Left renal cortex interstitium (tissue), 4 donors: ENCODE data around the gene GIT1. TPM values are rescaled to one million over a fixed set of nuclear protein-coding genes. Genes with fewer than 3 reads are reported as not detected.
A peak's percentile ranks its signal among the peaks of the same experiment; 100 is the strongest.
"Not testable (repeated sequence)": the region's sequence is repeated elsewhere in the genome, so short reads cannot be mapped to it uniquely, and the experiment has no call there.

Experiments used
- DNase-seq, 4 donors: peaks; one replicate each; pipeline ENCODE4 v3.0.0-alpha.2; 2013; ENCODE audit warnings: low read depth in 4 of 4, low spot score in 2 of 4, missing footprints in 1 of 4
- polyA plus RNA-seq, 4 donors: library from polyadenylated mRNA; unstranded; fragments of 120-200 nt; gene quantifications; one replicate each; pipeline ENCODE4 v1.2.1, GENCODE V29; 2013; ENCODE audit not compliant: insufficient read length in 4 of 4

The GIT1 gene
- polyA plus RNA-seq, 4 donors, result 41.2 to 55.4 (median 49.9) TPM

DNA sequence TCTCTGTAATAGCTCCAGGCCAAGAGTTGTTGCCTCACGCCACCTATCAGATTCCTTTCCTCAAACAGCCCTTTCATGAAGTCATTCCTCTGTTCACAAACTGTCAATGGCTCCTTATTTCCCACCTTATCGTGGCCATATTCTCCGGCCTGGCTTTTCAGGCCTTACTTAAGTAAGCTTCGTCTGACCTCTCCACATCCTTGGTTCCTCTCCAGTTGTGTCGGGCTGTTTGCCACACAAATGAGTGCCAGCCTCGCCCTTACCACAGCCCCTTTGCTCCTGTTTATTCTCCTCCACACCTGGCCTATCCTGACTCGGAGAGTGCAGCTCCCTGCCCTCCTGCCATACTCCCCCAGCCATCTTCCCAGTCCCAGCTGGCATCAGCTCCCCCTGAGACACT is 18.9 kb downstream of the GIT1 start:
- DNase-seq, result no peak

DNA sequence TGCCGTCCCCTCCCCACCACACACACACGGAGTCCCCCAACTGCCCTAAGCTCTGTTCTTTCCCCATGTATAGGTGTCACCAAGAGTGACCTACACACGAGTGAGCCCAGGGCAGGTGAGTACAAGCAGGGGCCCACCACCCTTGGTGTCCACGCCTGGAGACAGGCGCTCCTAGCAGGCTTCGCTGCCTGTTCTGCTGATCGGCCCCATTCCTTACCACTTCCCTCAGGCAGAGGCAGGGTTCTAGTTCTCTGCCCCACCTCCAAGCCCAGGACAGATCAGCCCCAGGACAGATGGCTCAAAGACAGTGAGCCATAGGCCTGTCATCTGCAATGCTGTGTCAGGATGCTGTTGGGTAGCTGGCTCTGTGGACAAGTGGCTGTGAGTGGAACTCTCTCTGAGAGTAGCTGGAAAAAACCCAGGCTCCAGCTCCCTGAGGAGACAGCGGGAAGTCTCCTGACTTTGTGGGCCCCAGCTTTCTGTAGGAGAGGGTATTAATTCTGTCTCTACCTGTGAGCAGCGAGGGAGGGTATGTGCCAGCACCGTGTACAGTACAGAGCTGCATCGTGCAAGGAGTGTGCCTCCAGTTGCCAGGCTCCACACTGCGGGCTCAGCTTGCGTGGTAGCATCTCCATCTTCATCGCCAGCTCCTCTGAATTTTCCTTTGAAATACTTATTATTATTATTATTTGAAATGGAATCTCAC is 20.1 kb downstream of the GIT1 start:
- no peak for DNase-seq

DNA sequence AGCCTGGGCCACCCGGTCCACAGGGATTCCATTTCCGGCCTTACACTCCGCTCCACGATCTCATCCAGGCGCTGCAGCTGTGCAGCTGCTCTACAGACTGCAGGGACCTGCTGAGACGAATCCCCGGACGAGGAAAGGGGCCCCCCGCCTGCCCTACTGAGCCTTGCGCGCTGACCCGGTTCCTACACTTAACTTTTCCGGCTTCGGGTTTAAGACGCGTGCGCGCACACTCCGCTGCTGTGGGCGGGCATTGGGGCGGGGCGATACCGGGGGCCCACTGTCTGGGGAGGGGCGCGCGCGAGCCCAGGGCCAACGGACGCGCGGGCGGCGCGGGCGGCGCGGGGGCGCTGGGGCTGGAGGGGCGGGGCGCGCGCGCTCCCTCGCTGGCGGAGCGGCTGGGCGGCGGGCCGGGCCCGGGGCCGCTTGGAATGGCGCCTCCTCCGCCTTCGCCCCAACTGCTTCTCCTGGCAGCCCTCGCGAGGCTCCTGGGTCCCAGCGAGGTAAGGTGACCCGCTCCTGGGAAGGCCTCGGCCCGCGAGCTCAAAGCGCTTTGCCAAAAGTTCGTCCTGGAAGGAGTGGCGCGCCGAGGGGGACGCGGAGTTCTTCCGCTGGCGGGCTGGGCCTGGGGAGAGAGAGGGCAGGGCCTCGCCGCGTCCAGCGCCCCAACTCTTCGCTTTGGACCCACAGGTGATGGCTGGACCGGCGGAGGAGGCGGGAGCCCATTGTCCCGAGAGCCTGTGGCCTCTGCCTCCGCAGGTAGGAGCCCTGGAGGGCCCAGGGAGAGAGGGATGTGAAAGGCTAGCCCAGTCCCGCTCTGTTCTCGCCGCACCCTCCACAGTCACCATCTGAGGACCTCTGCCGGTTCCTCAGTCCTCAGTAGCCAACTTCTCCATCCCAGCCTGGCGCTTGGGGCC is 20.9 kb downstream of the GIT1 start, which contains the start of gene TP53I13:
TSS of gene TP53I13 (plus strand) at position 371 of the 914 bp plus-strand sequence. CDS start at position 429, 58 bp downstream.
- DNase-seq, result peak in 1 of 4 donors; percentile 80

DNA sequence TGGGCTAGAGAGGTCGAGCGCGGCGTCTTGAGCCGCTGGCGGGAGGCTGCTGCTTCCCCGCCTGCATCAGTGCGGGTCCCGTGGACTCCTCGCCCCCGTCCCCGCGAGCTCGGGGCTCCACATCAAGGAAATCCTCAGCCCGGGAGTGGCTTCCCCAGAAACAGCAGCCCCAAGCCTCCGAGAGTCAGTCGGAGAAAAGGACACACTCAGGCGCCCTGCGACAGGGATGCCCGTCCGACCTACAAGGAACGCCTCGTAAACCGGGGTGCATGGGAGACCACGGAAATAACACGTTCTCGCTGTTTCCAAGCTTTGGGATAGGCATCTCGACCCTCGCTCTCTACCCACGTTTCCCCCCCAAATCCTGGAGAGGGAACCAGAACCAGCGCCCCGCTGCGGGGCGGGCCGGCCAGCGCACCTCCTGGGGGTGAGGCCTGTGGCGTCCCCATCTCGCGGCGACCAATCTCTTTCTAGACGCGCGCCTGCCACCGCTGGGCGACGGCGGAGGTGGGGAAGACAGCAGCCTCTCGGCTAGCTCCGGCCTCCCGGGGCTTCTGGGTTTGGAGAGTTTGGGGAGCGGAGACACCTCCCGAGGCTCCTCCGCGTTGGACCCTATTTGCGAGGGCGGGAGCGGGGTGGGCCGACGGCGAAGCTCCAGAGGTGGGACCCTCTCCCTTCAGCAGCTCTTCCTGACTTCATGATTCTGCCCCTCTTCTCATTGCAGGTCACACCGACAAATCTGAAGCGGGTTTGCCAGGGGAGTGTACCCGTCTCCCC is 21.7 kb downstream of the GIT1 start:
- DNase-seq, result no peak

DNA sequence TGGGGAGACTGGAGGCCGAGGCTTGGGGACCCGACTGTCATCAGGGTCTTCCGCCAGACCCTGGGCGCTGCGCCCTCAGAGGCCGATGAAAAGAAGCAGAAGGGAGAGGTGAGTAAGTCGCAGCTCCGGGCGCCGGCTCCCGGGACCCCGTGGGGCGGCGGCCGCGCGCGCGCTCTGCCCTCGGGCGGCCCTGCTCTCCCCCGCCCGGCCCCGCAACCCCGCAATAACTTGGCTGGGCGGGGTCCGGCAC is 22.2 kb downstream of the GIT1 start:
- no peak for DNase-seq

DNA sequence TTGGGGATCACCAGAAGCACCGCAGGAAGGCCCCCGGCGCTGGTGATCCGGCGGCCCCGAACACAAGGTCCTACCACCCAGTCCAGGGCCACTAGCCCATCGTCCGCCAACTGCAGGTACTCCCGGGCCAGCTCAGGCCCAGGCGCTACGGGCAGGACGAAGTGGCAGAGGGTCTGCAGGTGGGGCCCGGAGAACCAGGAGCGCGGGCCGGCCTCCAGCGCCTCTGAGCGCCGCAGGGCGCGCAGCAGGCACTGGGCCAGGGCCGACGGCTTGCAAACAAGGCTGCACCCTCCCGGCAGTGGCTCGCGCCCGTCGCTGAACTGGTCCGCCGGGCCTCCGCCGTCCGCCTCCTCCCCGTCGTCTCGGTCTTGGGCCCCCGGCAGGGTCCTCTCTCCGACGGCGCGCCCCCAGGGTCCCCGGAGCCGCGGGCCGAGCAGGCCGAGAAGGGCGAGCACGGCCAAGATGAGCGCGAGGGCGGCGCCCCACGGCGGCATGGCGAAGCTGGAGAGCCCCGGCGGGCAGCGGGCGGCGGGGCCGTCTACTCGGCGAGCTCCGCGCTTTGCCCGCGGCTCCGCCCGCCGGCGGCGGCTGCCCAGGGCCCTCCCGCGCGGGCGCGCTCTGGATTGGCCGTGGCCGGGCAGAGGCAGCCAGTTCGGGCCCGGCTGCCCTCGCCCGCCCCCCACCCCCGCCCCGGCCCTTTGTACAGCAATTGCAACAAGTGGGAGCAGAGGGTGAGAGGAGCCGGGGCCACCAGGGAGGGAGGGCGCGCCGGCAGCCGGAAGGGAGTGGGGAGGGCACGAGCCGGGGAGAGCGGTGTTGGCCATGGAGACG is 22.8 kb downstream of the GIT1 start, which contains the start of gene ABHD15:
TSS of gene ABHD15 (minus strand) at position 565 of the 831 bp plus-strand sequence. CDS start at position 494, 71 bp downstream.
- no peak for DNase-seq

DNA sequence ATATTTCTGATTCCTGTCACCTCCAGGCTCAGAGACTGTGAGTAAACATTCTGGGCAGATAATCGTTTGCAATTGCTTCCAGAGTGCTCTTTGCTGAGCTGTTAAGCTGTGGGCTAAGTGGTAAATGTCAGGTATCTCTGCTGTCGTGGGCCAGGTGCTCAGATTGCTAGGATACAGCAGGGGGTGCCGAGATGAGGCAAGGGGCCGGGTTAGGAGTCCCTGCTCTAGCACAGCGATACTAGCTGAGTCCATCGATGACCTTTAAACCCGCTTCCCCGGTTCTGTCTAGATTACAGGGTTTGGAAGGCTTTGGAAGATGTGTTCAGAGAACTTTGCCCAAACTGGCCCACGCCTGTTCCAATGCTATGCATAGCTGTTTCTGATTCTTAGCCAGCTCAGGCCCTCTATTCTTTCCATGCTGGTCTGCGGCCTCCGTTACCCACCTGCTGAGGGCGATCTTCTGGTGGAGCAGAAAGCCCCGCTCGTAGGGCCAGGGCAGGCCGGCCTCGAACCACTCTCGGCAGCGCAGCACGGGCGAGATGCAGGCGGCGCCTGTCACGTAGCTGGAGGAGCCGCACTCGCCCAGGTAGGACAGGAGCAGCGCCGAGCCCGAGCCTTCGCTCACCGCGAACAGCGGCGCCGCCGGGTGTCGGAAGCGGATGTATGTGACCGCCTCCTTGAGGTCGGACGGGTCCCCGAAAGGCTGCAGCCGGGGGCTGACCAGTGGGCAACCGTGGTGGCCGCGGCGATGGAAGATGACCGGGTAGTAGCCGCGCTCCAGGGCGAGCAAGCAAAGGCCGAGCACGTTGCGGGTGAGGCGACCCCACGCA is 23.6 kb downstream of the GIT1 start:
- no peak for DNase-seq

DNA sequence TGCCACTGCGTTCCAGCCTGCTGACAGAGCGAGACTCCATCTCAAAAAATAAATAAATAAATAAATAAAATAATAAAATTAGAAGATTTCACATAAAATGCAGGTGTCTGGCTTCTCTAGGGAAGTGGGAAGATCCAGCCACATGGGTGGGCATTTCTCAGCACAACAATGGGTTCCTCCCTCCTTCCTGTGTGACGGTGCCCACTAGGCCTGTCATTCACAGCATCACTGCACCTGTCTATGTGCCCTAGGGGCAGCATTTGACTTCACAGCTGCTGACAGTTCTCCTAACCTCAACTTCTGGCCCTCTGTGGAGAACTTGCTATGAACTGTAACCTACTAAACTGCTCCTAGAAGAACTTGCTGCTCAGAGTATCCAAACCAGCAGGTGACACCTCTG is 25.6 kb downstream of the GIT1 start:
- DNase-seq, result no peak

DNA sequence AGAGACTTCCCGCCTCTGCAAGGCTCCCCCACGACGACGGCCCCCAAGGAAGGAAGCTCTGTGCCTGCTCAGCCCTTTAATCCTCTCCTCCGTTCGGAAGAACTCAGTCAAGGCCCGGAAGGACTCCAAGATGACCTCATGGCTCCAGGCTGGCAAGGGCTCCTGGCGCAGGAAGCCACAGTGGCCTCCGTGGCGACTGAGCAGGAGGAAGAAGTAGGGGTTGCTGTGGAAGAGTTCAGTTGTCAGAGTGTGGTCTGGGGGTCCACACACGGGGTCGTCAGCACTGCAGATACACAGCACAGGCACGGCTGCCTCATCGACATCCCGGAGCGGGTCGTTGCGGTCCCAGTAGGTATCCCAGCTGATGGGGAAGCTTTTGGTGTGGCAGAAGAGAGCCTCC is 26.8 kb downstream of the GIT1 start:
- DNase-seq, result no peak

DNA sequence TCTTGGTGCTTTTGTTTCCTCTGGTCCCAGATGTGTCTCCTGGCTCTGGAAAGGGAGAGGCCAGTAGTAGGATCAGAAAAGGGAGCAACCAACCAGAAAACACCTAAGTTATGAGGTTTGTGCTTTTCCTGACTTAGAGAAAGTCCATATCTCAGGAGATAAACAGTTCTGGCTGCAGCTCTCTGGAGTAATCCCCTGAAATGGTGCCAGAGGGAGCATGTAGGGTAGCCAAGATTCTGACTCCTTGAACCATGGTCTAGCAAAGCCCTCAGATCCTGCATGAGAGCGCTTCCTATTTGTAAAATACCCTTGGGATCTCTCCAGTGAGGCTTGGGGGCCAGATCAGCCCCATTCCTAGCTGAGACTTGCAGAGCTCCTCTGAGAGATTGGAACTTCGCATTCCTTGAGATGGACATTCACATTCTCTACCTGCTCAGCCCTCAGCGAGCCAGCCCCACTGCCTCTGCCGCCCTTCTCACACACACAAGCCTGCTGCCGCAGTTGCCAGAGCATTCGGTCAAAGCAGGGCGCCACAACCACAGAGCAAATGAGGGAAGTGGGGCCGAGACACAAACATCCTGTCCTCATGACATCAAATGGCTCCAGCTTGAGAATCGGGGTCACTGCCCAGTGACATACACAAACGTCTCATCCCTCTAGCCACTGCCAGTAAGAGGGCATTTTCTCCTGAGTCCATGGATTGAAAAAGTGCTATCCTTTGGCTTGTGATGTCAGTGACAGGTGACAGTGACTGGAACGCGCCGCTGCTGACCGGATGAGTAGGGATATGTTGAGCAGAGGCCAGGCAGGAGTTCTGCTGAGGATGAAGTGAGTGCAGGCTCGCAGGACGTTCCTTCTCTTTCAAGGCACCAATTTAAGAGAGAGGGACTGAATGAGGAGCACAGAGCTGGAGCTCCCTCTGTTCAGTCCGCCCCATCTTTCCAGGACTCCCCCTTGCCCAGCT is 27.6 kb downstream of the GIT1 start:
- DNase-seq, result no peak

DNA sequence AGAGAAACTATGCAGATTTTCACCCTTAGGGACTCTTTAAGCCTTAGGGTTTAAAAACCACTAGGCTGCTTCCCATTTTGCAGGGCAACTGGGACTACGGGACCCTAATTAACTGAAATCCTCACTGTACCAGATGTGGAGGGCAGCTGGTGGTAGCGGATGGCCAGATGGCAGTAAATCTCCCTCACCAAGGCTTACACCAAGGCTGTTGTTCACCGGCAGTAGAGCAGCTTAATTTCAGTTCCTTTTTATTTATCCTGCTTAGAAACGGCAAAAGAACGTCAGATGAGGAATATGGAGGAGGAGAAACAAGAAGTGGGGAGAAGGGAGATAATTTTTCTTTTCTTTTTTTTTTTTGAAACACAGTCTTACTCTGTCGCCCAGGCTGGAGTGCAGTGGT is 29.1 kb downstream of the GIT1 start:
- DNase-seq, result no peak

DNA sequence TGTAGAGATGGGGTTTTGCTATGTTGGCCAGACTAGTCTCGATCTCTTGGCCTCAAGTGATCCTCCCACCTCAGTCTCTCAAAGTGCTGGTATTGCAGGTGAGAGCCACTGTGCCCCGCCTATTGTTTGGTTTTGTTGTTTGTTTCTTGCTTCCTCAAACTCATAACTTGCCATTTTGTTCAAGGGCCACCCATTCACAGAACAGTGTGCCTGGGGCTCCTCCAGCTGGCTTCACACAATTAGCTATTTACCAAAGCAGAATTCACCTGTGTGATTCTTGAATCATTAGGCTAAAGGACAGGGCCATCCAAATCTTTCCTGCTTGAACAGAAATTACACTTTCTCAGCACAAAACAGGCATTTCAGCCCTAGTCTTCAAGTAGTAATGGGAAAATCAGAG is 29.8 kb downstream of the GIT1 start:
- DNase-seq, result no peak

DNA sequence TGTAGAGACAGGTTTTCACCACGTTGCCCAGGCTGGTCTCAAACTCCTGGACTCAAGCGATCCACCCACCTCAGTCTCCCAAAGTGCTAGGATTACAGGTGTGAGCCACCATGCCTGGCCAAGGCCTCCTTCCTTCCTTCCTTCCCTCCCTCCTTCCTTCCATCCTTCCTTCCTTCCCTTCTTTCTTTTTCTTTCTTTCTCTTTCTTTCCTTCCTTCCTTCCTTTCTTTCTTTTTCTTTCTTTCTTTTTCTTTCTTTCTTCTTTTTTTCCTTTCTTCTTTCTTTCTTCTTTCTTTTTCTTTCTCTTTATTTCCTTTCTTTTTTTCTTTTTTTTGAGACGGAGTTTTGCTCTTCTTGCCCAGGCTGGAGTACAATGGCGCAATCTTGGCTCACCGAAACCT is 31.3 kb downstream of the GIT1 start:
- DNase-seq, result not testable (repeated sequence)

DNA sequence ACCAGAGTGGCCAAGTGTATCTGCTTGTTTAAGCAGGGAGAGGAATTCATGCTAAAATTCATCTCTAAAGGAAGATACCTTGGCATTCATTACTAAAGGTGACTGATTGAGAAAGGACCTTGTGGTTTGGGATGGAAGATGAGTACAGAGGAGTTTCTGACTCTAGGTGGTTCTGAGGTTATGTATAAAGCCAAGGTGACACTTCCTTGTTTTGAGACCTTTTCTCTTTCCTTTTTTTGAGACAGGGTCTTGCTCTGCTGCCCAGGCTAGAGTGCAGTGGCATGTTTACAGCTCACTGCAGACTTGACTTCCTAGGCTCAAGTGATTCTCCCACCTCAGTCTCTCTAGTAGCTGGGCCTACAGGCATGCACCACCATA is 31.7 kb downstream of the GIT1 start:
- DNase-seq, result no peak

DNA sequence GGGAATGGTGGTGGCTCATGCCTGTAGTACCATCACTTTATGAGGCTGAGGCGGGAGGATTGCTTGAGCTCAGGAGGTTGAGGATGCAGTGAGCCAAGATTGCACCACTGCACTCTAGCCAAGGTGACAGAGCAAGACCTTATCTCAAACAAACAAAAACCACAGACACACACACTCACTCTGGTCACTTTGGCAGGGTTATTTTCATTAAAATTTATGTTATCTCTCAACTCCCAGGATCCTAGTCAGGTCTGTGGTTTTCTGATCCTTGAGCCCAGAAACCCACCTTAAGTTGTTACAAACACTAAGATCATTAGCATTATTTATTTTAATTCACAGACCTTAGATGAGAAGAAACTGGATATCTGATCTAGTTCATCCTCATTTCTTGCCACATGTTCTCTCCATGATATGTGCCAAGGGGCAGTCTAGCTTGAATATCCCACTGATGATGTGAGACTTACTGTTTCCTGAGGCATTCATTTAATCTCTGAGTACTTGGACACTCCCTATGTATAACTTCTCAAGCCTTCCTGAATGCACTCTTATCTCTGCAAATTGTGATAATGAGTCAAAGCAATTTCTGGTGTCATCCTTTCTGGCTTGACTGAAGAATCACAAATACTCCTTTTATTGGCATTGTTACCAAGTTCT is 32.2 kb downstream of the GIT1 start:
- no peak for DNase-seq

DNA sequence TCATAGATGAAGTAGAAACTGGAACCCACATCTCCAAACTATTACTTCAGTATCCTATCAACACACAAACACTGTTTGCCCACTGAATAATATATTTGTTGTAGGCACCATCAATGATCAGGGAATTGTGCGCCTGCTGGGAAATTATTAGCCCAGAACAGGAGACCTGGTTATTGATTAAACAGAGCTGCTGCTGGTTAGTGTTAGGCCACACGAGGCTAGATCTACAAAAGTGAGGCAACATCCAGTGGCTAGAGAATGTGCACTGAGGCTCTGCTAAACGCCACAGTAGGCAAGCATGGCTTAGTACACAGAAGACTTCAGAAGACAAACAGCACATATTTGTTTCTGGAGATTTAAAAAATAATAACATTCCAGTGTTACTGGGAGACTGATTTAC is 33.6 kb downstream of the GIT1 start:
- DNase-seq, result no peak

DNA sequence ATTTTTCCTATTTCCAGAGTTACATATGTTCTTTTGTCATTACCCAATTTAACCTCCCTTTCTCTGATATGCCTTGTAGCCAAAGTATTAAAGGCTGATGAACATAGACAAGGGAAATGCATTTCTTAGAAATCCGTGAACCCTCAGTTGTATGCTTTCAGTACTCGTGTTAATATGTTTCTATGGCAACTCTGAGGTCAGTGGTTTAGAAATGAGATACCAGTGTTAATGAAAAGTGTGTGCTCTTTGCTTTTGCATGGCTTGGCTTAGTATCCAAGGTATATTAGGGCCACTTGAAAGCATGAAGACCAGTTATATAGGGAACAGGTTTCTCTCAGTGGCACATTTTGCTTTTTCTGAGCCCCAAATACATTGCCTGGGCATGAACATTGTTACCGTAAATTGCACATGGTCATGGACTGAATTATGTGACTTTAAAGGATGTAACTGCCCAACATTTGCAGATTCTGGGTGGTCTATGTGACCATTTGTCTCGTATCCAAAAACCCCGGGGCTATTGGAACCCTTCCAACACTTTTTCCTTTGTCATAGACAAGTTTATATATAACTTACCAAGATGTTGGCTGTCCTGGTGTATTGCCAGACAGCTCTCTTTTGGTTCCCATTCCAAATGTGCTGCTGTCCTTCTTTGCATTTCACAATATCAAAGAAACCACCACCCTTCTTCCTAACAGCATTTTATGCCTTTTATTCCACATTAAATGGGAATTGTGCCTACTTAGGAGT is 40.1 kb downstream of the GIT1 start:
- DNase-seq, result no peak
